Measurements from ENCODE around the gene LY6G5B.

DNA sequence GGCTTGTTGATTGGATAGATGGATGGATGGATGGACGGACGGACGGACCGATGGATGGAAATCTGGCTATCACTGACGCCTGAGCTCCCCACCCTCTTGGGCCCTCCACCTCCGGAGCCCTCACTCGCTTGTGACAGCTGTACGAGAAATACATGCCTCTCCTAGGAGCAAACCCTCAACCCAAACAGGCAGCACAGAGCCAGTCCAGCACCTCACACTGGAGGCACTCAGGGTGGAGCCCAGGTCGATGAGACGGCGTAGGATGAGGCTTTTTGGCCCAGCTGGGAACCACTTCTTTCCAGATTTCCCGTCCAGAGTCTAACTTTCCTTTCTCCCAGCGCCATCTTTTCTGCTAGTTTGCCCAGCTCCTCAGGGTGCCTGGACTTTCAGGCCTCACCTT lies 13.8 kb downstream of the LY6G5B start:
- TF ChIP-seq GATA3 (IDR thresholded peaks at IDR 0.05; ENCODE audit: low read depth, low read length) (no peak), GATA2 (IDR thresholded peaks at IDR 0.05; ENCODE audit: low read depth, low read length) (no peak)

Measured in SH-SY5Y (cell line).